ENCODE measurements around the gene IQGAP2. TPM values are rescaled to one million over a fixed set of nuclear protein-coding genes. Genes with fewer than 3 reads are reported as not detected.
"Not testable (repeated sequence)": the region's sequence is repeated elsewhere in the genome, so short reads cannot be mapped to it uniquely, and the experiment has no call there.

IQGAP2 gene
- total RNA-seq, 2 donors from 2014 or later, result 15.3 to 17.6 TPM

- Histone ChIP-seq H3K9me3 (no peaks in the 10 kb centered on the region), H3K4me3 (no peak overlapping the region), H3K36me3 (no peaks in the 10 kb centered on the region), H3K4me1 (ENCODE audit: control insufficient read depth in 1 of 2, low read depth in 2 of 2) (no peaks in the 10 kb centered on the region), H3K27ac (no peak overlapping the region), H3K27me3 (replicated peaks; ENCODE audit: insufficient read depth) (no peaks in the 10 kb centered on the region)
- ATAC-seq (ENCODE audit: insufficient number of reproducible peaks, low FRiP score, low read depth) (no peak), DNase-seq (ENCODE audit: low spot score) (no peak)
- TF ChIP-seq, protein P1, sequence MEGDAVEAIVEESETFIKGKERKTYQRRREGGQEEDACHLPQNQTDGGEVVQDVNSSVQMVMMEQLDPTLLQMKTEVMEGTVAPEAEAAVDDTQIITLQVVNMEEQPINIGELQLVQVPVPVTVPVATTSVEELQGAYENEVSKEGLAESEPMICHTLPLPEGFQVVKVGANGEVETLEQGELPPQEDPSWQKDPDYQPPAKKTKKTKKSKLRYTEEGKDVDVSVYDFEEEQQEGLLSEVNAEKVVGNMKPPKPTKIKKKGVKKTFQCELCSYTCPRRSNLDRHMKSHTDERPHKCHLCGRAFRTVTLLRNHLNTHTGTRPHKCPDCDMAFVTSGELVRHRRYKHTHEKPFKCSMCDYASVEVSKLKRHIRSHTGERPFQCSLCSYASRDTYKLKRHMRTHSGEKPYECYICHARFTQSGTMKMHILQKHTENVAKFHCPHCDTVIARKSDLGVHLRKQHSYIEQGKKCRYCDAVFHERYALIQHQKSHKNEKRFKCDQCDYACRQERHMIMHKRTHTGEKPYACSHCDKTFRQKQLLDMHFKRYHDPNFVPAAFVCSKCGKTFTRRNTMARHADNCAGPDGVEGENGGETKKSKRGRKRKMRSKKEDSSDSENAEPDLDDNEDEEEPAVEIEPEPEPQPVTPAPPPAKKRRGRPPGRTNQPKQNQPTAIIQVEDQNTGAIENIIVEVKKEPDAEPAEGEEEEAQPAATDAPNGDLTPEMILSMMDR (IDR thresholded peaks at IDR 0.05), result no peak
Observed at GRCh38 chr5:76425928-76426804, 23.1 kb downstream of the IQGAP2 start.

DNA sequence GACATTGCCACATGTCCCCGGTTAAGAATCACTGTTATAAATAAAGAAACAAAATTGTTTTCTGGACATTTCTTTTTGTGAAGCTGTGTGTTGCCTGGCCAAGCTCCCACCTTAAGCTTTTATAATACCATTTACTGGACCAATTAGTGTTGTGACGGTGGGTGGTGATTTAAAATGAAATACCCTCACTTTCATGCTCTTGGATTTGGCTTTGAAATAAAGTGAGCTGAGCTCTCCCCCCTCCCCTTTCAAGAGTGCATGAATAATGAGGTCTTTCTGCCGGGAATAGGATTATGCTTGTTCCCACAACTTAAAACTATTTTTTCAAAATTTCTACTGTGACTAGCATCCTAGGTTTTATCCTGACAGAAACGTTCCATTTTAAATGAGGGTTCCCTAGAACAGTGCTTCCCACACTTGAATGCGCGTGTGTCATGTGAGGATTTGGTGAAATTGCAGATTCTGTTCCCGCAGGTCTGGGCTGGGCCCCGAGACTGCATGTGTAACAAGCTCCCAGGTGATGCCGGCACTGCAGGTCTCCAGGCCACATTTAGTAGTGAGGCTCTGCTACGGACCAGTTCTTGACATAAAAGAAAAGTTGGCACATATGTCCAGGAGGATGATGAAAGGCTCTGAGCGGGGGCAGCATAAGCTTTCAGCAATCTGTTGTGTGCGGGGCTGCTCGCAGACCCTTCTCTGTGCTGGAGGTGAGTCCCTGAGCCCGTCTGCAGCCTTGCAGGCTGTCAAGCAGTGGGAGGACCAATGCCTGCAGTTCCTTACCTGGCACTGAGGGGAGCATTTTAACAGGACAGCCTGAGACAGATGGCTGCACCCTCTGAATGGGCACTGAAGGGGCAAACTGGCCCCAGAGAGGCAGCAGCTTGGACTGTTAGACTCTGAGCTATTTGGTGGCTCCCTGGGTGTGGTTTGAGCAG is 24.4 kb downstream of the IQGAP2 start:
- no peak overlapping the region for H3K4me3 ChIP-seq
- DNase-seq (ENCODE audit: low spot score), result no peak
- no peak for ATAC-seq (ENCODE audit: insufficient number of reproducible peaks, low FRiP score, low read depth)
- H3K27ac ChIP-seq, result no peak overlapping the region
- H3K36me3 ChIP-seq, result no peaks in the 10 kb centered on the region
- no peaks in the 10 kb centered on the region for H3K9me3 ChIP-seq
- H3K4me1 ChIP-seq (ENCODE audit: control insufficient read depth in 1 of 2, low read depth in 2 of 2), result no peaks in the 10 kb centered on the region
- TF ChIP-seq, protein P1 (IDR thresholded peaks at IDR 0.05), result no peak
- H3K27me3 ChIP-seq (replicated peaks; ENCODE audit: insufficient read depth), result no peaks in the 10 kb centered on the region

GRCh38 chr5:76428550-76428949 is 25.5 kb downstream of the IQGAP2 start:
- H3K27me3 ChIP-seq (replicated peaks; ENCODE audit: insufficient read depth); H3K36me3 ChIP-seq; DNase-seq (ENCODE audit: low spot score); H3K9me3 ChIP-seq; H3K27ac ChIP-seq; H3K4me3 ChIP-seq; ATAC-seq (ENCODE audit: insufficient number of reproducible peaks, low FRiP score, low read depth); H3K4me1 ChIP-seq (ENCODE audit: control insufficient read depth in 1 of 2, low read depth in 2 of 2): not testable (repeated sequence)

DNA sequence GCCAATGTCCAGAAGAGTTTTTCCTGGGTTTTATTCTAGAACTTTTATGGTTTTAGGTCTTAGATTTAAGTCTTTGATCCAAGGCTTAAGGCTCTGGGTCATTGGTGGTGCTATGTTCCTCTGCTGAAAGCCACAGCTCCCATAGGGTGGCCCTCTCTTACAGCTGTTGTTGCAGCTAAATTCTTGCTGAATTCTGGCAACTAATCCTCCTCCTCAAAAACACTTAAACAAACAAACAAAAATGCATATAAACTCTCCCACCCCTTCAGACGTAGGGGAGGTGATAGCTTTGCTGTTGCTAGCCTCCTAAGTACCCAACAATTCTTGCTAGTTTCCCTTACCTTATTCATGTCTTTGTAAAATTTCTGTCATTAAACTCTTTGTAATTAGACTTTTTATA is 30.2 kb downstream of the IQGAP2 start:
- ATAC-seq (ENCODE audit: insufficient number of reproducible peaks, low FRiP score, low read depth), result no peak
- H3K4me1 ChIP-seq (ENCODE audit: control insufficient read depth in 1 of 2, low read depth in 2 of 2), result no peaks in the 10 kb centered on the region
- no peaks in the 10 kb centered on the region for H3K36me3 ChIP-seq
- H3K4me3 ChIP-seq, result no peak overlapping the region
- no peaks in the 10 kb centered on the region for H3K9me3 ChIP-seq
- H3K27ac ChIP-seq, result no peak overlapping the region
- TF ChIP-seq, protein P1 (IDR thresholded peaks at IDR 0.05), result no peak
- no peaks in the 10 kb centered on the region for H3K27me3 ChIP-seq (replicated peaks; ENCODE audit: insufficient read depth)
- no peak for DNase-seq (ENCODE audit: low spot score)

DNA sequence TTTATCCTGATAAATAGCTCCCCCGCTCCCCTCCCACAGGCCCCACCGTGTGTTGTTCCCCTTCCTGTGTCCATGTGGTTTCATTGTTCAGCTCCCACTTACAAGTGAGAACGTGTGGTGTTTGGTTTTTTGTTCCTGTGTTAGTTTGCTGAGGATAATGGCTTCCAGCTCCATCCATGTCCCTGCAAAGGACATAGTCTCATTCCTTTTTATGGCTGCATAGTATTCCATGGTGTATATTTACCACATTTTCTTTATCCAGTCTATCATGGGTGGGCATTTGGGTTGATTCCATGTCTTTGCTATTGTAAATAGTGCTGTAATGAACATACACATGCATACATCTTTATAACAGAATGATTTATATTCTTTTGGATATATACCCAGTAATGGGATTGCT is 34.4 kb downstream of the IQGAP2 start:
- H3K4me3 ChIP-seq; DNase-seq (ENCODE audit: low spot score); ATAC-seq (ENCODE audit: insufficient number of reproducible peaks, low FRiP score, low read depth); H3K4me1 ChIP-seq (ENCODE audit: control insufficient read depth in 1 of 2, low read depth in 2 of 2); H3K27me3 ChIP-seq (replicated peaks; ENCODE audit: insufficient read depth); H3K9me3 ChIP-seq; H3K27ac ChIP-seq; H3K36me3 ChIP-seq: not testable (repeated sequence)

- DNase-seq (ENCODE audit: low spot score) (no peak), ATAC-seq (ENCODE audit: insufficient number of reproducible peaks, low FRiP score, low read depth) (no peak)
- Histone ChIP-seq H3K36me3 (no peaks in the 10 kb centered on the region), H3K9me3 (no peaks in the 10 kb centered on the region), H3K4me1 (ENCODE audit: control insufficient read depth in 1 of 2, low read depth in 2 of 2) (no peaks in the 10 kb centered on the region), H3K27me3 (replicated peaks; ENCODE audit: insufficient read depth) (no peaks in the 10 kb centered on the region), H3K27ac (no peak overlapping the region), H3K4me3 (no peak overlapping the region)
- TF ChIP-seq, protein P1 (IDR thresholded peaks at IDR 0.05), result no peak
Observed at GRCh38 chr5:76438025-76438424, 34.9 kb downstream of the IQGAP2 start.
